ENCODE data around the gene ZSCAN16.
"Not testable (repeated sequence)": the region's sequence is repeated elsewhere in the genome, so short reads cannot be mapped to it uniquely, and the experiment has no call there.

The ZSCAN16 gene

DNA sequence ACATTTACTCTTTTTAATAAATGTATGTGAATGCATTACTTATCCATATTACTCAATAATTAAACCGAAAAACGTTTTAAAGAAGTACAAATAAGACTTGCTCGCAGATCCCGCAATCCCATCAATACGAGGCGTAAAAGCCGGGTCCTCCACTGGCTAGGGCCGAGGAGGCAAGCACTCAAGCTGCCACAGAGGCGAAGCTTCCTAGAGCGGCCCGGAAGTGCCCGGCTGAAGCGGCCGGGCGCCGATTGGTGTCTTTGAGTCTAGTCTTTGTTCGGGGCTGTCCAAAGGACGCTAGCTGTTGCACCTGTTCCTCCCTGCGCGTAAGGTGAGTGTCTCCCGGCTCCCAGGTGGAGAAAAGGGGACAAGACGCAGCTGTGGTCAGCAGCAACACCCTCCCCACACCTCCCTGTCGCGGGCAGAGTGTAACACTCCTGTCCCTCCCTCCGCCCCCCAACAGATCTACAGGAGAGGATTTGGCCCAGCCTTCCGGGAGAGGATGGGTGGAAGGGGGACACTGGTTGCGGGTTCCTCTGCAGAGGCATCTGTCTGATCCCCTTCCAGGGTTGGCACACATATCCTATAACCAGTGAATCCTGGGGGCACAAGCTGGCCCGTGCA is at the start of gene ZSCAN16:
TSS of gene ZSCAN16 (plus strand) at position 260 of the 621 bp plus-strand sequence. CDS start 835 bp downstream, outside the sequence.
- peak; percentile 50 to 67 for DNase-seq (ENCODE audit: low read depth in 1 of 2, low spot score in 1 of 2)

DNA sequence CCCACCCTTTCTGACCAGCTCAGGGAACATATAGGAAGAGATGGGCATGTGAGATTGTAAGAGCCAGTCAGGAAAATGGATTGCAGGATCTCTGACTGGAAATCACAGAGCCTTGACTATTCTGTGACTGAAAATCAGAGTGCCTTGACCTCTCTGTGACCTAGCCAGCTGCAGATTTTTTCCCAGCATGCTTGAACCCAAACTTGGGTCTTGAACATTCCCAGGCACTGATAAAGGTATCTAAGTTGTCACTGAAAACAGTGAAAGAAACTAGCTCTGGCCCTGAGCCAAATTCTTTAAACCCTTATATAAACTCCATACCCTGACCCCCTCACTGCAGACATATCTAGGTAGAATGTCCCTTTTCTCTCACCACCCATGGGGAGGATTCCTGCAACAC is 46.4 kb upstream of the ZSCAN16 start:
- DNase-seq (ENCODE audit: low read depth in 1 of 2, low spot score in 1 of 2), result no peak

DNA sequence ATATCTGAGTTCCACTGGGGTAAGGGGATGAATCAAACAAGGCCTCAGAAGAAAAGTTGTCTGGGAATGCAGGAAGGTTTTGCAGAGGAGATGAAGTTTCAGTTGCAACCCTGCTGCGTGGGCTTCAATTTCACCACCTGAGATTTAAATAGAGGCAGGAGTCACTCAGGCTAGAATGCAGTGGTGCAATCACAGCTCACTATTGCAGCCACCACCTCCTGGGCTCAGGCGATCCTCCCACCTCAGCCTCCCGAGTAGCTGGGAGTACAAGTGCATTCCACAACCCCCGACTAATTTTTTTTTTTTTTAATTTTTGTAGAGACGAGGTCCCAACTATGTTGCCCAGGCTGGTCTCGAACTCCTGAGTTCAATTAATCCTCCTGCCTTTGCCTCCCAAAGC is 45.6 kb upstream of the ZSCAN16 start:
- DNase-seq (ENCODE audit: low read depth in 1 of 2, low spot score in 1 of 2), result no peak

DNA sequence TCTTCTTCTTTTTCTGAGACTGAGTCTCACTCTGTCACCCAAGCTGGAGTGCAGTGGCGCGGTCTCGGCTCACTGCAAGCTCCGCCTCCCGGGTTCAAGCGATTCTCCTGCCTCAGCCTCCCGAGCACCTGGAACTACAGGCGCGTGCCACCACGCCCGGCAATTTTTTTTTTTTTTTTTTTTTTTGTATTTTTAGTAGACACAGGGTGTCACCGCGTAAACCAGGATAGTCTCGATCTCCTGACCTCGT is 44.1 kb upstream of the ZSCAN16 start, which contains the start of gene ZNF165:
TSS of gene ZNF165 (plus strand) at position 188 of the 250 bp plus-strand sequence. CDS start 4,913 bp downstream, outside the sequence.
- DNase-seq (ENCODE audit: low read depth in 1 of 2, low spot score in 1 of 2), result peak in 1 of 2 donors; percentile 11

DNA sequence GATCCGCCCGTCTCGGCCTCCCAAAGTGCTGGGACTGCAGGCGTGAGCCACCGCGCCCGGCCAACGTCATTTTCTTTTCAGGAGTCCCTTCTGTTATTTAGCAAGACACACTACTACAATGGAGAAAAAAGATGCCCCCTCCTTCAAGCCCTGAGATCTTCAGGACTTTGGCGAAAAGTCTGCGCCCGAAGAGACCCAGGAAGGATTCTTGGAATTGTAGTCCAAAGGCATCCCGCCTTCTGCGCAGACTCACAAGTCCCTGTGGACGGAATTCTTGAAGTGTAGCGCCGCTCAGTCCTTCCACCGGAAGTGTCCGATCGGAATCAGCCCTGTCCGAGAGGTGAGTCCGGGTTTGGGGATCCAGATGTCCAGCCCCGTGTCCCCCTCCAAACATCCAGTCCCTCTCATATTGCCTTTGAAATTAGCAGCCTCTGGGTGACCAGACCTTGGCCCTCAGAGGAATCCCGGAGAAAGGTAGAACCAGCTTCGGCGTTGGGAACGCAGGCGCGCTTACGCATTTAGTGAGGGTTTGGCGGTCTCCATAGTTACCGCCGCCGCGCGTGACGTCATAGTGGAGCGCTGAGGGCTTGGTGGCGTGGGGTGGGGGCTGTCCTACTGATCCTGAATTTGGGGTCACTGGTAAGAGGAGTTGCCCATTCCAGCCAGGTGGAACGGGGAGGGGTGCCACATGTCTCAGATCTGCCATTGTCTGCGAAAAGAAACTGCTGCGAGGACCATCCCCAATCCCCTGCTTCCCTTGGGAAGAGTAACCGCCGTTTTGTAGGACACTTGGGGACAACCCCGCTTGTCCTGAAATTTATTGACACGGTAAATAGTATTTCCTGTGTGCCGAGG is 43.6 kb upstream of the ZSCAN16 start:
- peak; percentile 77 to 83 for DNase-seq (ENCODE audit: low read depth in 1 of 2, low spot score in 1 of 2)

DNA sequence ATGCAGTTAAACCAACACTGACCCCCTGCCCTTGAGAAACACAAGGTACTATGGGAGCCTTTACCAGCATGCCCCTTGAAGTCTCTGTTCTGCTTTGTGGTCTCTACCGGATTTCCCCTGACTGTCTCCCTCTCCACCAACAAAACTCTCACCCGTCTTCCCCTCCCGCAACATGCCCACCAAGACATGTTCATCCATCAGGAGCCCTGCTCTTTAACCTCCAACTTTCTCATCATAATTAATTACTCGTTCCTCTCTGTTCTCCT is 43.0 kb upstream of the ZSCAN16 start:
- no peak for DNase-seq (ENCODE audit: low read depth in 1 of 2, low spot score in 1 of 2)

DNA sequence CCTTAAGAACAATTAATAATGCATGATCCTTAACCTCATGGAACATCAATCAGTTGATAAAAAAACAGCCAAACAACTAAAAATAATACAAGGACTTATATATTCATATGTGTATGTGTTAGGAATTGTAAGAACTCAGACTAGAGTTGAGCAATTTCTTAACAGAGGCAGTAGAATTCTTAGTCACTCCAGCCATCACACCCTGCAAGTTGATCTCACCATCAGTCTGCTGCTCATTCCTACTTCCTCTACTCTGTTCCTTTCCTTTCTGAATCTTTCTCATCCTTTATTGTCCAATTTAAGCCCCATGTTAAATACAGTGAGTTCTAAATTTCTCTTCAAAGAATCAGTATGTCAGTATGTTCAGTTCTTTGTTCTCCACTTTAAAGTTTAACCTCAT is 41.5 kb upstream of the ZSCAN16 start:
- DNase-seq (ENCODE audit: low read depth in 1 of 2, low spot score in 1 of 2), result no peak

DNA sequence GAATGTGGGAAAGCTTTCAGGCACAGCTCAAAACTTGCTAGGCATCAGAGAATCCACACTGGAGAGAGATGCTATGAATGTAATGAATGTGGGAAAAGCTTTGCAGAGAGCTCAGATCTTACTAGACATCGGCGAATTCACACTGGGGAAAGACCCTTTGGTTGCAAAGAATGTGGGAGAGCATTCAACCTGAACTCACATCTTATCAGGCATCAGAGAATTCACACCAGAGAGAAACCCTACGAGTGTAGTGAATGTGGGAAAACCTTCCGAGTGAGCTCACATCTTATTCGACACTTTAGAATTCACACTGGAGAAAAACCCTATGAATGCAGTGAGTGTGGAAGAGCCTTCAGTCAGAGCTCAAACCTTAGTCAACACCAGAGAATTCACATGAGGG is 35.4 kb upstream of the ZSCAN16 start:
- no peak for DNase-seq (ENCODE audit: low read depth in 1 of 2, low spot score in 1 of 2)

DNA sequence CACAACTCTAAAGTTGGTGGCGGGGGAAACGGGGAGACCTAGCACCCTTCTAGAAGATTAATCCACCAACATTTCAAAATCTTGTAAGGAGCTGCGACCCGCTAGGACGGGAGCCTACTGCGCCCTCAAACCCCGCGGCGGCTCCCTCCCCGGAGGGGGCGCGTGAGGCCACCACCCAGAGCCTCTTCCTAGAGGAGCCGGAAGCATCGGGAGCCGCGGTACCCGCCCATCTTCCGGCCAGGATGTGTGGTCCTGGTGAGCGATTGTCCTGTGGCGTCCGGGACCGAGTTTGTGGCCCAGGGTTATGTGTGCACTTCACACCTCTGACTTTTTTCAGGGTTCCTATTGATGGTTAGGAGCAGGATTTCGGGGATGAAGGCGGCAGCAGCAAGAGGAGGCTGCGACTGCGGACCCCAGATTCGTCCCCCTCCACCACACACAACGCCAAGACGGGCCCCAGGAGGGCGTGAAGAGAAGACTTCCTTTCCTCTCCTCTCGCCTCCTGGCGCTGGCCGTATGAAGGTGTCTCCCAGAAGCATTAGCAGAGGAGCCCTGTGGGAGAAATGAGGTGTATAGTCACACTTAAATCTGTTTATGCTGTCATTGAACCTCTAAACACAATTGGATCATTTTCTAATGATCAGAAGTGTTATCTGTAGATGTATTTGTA is 33.4 kb upstream of the ZSCAN16 start:
- DNase-seq (ENCODE audit: low read depth in 1 of 2, low spot score in 1 of 2), result no peak

DNA sequence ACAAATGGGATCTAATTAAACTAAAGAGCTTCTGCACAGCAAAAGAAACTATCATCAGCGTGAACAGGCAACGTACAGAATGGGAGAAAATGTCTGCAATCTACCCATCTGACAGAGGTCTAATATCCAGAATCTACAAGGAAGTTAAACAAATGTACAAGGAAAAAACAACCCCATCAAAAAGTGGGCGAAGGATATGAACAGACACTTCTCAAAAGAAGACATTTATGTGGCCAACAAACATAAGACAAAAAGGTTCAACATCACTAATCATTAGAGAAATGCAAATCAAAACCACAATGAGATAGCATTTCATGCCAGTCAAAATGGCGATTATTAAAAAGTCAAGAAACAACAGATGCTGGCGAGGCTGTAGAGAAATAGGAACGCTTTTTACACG is 22.2 kb upstream of the ZSCAN16 start:
- DNase-seq (ENCODE audit: low read depth in 1 of 2, low spot score in 1 of 2), result not testable (repeated sequence)

DNA sequence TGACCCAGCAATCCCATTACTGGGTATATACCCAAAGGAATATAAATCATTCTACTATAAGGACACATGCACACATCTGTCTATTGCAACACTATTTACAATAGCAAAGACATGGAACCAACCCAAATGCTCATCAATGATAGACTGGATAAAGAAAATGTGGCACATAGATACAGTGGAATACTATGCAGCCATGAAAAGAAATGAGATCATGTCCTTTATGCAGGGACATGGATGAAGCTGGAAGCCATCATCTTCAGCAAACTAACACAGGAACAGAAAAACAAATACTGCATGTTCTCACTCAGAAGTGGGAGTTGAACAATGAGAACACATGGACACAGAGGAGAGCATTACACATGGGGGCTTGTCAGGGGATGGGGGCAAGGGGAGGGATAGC is 21.7 kb upstream of the ZSCAN16 start:
- not testable (repeated sequence) for DNase-seq (ENCODE audit: low read depth in 1 of 2, low spot score in 1 of 2)

DNA sequence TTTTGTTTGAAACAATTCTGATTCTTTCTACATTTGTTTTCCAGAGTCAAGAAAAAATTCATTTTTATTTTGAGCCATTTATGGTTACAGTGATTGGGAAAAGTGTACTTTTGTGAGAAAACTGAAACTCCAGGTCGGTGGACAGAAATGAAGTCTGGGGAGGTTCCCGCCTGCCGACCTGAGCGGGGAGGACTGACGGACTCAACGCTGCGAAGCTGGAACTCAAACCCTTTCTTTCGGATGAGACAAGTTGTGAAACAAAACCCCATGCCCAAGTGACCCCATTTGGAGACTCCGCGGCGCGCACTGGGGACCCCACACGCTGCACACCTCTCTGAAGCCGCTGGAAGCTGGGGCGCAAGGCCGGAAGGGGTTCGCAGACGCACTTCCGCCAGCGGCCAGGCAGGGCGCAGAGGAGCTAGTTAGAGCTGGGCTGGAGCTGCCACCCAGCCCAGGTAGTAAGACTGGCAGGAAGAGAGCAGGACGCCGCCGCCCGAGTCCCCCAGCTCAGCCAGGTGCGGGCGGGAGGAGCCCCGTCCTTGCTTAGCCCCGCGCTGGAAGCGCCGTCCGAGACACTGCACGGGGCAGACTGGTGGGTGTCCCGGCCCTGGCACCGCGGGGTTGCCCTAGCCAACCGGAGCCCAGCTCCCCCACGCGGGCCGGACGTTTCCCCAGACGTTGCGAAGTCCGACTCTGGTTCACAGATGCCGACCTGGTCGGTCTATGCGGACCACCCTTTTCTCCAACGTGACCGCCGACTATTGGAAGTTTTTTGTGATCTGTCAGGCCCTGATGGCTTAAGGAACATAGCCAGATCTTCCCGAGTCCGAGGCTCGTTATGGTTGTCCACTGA is 19.8 kb upstream of the ZSCAN16 start:
- DNase-seq (ENCODE audit: low read depth in 1 of 2, low spot score in 1 of 2), result peak; percentile 63 to 73

DNA sequence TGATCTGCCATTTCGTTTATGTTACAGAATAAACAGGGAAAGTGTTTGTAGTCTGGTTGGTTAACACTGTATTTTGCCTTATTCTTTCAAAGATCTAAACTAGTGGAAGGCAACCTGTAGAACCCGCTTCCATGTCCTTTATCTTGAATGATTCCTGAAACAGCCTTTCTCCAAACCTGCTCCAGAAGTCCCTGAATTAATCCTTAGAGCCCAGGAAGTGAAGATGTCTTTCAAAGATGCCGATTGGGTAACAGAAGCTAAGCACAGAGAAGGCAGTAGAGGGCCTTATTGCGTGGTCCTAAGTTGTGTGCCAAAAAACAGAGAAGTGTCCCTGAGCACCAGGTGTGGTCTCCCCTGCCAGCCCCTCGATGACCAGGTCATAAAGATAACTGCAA is 19.2 kb upstream of the ZSCAN16 start:
- DNase-seq (ENCODE audit: low read depth in 1 of 2, low spot score in 1 of 2), result no peak

DNA sequence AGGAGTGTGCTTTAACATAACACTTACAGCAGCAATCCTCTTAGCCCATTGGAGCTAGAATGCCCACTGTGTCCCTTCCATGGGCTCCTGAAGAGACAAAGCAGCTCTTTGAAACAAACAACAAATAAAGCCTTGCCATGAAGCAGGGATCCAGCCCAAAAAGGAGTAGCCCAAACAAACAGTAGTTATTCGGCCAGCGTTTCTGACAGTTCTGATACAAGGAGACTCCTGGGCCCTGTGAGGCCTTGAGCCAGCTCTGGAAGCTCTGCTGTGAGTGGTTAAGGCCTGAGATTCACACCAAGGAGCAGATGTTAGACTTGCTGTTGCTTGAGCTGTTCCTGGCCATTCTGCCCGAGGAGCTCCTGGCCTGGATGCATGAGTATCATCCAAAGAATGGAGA is 16.9 kb upstream of the ZSCAN16 start:
- DNase-seq (ENCODE audit: low read depth in 1 of 2, low spot score in 1 of 2), result no peak

DNA sequence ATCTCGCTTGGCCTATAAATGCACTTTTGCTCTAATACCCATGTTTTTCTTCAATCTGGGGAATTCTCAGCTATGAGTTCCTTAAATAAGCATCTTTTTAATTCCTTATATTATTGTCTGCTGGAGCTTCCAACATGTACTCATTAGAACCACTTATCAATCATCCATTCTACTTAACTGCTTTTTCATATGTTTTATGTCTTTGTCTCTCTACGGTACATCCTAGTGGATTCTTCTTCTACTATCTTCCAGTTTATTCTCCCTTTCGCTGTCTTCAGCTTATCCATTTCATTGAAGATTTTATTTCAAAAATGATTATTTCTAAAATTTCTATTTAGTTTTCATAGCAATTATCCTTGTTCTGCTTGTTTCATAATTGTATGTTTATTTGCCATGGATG is 12.4 kb upstream of the ZSCAN16 start:
- DNase-seq (ENCODE audit: low read depth in 1 of 2, low spot score in 1 of 2), result no peak

DNA sequence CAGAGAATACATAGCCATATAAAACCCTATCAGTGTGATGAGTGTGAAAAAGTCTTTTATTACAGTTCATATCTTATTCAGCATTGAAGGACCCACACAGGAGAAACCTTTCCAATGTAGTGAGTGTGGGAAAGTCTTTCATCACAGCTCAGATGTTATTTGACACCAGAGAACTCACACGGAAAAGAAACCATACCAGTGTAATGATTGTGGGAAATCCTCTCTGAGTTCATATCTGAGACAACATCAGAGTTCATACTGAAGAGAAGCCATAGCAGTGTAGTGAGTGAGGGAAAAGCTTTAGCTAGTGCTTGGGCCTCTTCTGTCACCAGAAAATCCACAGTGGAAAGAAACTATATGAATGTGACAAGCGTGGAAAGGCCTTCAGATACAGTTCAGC is 8.6 kb upstream of the ZSCAN16 start:
- no peak for DNase-seq (ENCODE audit: low read depth in 1 of 2, low spot score in 1 of 2)

DNA sequence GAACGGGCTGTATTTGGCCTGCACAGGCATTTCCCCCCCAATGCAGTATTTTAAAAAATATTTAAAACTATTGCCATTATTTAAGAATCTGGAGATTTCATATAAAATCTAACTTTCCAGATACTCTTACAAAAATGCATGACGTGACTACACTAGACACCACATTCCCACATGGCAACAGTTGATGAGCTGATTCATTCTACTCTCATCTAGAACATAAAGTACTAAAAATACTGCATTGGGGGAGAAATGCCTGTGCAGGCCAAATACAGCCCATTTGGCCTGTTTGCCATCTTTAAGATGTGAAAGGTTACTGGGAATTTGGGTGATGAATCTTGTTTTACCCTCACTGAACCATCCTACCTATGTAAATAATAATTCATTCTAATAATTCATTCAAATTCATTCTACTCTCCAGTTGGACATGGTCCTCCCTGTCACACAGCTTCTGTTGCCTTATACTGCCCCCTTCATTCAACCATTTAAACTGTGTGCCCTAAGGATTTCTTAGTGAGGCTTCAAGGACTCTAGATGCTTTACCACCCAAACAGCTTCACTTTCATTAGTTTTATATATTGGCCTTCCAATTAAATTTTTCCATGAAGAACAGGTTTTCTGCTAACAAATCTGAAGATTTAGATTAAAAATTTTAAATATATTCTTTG is 6.9 kb upstream of the ZSCAN16 start:
- DNase-seq (ENCODE audit: low read depth in 1 of 2, low spot score in 1 of 2), result no peak

DNA sequence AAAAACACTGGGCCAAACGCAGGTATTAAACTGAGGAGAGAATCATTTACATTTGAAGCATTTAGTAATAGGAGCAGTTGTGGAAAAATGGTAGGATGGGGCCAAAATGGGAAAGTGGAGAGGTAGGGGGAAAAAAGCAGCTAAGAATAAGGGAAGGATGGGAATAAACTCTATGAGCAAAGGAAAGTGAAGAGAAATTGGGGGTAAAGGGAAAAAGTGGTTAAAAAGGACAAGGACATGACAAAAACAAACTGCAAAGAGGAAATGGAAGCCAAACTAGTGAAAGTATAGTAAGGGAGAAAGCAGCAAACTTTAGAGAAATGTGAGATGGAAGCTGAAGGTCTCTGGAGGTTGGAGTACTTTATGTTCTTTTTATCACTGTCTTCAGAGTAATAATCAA is 6.2 kb upstream of the ZSCAN16 start:
- no peak for DNase-seq (ENCODE audit: low read depth in 1 of 2, low spot score in 1 of 2)

DNA sequence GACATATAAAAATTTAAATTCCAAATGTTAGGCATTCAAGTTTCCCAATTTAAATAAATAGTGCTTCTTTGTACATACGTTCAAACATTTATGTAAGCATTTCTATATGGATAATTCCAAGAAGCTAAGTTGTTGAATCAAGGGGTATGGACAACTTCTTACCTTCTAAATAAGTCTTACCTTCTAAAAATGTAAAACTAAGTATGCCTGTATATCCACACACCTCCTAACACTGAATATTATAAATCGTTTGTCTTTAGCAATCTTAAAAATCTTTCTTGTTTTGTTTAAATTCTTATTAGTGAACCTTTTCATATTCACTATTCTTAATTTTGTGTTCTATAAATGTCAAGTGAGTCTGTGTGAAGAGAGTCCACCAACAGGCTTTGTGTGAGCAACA is 2.5 kb upstream of the ZSCAN16 start:
- no peak for DNase-seq (ENCODE audit: low read depth in 1 of 2, low spot score in 1 of 2)

DNA sequence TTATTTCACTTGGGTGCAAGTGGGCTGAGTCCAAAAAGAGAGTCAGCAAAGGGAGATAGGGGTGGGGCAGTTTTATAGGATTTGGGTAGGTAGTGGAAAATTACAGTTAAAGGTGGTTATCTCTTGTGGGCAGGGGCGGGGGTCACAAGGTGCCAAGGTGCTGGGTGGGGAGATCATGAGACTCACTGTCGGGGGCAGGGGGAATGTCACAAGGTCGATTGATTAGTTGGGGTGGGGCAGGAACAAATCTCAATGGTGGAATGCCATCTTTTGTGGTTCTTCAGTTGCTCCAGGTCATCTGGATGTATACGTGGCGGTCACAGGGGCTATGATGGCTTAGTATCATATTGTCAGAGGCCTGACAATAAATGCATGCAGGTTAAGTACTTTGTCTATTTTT is 2.1 kb upstream of the ZSCAN16 start:
- not testable (repeated sequence) for DNase-seq (ENCODE audit: low read depth in 1 of 2, low spot score in 1 of 2)

DNA sequence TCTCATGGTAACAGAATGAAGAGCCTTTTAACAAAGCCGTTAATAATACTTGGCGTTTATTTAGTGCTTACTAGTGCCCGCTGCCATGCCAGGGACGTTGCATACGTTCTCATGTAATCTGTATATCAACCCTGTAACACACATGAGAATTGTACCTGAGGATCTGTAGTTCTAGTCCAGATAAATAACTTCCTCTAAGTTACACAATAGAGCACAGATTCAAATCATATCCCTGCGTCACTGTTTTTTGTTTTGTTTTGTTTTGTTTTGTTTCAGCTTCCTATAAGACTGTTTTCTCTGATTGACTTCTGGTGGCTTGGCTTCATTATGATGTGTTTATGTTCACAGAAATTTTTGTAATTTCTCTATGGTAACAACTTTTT is 553 bp downstream of the ZSCAN16 start:
- DNase-seq (ENCODE audit: low read depth in 1 of 2, low spot score in 1 of 2), result no peak

All from stimulated activated CD4-positive, alpha-beta T cell treated with anti-CD3 and anti-CD28 coated beads, Interleukin-15, amount 100 ng/mL, for 1 hour (primary cell).